GM18868 (cell line): ENCODE measurements around the gene RSRP1.

Experiments
- ATAC-seq: cut with Tn5 transposase; IDR thresholded peaks from one replicate; pipeline ENCODE4 v1.9.1; 2021; ENCODE audit warnings: mild to moderate bottlenecking, moderate library complexity; ENCODE audit not compliant: unreplicated experiment

The RSRP1 gene

DNA sequence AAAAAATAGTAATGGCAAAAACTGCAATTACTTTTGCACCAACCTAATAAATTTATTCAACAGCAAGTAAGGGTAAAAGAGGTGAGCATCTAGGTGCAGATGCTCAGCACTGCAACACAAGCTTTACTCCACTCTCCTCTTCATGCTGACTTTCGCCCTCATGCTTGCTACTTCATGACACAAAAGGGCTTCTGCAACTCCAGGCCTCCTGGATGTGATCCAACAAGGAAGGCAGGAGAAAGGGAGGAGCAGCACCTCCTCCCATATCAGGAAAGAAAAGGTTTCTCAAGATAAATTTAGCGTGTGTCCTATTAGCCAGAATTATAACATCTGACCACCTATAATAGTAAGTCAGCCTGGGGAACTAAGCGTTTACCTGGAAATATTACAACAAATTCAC is 26.6 kb downstream of the RSRP1 start:
- no peak for ATAC-seq

DNA sequence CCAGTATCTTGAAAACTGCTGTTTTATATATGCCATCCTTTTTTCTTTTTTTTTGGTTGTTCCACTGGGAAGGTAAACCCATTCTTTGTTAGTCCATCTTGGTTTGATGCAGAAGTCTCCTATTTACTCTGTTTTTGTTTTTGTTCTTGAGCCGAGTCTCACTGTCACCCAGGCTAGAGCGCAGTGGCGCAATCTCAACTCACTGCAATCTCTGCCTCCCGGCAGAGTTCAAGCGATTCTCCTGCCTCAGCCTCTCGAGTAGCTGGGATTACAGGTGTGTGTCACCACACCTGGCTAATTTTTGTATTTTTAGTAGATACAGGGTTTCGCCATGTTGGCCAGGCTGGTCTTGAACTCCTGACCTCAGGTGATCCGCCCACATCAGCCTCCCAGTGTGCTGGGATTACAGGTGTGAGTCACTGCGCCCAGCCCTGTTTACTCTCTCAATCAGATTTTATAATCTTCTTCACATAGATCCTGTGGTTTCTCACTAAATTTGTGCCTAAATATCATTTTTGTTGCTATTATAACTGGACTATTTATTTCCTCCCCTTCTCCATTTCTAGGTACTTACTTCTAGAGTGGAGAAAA is 27.5 kb downstream of the RSRP1 start:
- no peak for ATAC-seq

DNA sequence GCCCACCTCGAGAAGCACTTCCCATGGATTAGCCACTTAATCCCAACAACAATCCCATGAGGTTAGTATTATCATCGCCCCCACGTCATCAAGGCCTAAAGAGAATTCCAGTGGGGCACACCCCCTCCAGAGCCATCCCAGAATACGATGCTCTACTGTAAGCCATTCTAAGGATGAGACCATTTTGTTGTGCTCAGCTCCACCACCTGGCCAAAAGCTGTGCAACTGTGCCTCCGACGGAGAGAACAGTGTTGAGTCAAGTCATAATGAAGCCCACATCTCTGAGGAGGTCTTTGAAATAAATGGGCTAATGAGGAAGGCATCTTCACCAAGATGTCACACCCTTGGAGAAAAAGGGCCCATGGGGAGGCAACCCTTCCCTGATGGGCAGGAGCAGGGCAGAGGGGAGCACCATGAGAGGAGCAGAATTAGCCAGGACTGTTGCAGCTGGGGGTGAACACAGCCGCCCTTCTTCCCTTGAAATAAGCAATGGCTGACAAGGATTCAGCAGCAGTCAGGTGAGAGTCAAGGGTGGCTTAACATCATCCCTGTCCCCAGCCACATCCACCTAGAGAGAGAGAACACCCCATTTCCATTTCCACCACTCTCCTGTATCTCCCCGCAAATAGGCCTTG is 29.5 kb downstream of the RSRP1 start:
- no peak for ATAC-seq

DNA sequence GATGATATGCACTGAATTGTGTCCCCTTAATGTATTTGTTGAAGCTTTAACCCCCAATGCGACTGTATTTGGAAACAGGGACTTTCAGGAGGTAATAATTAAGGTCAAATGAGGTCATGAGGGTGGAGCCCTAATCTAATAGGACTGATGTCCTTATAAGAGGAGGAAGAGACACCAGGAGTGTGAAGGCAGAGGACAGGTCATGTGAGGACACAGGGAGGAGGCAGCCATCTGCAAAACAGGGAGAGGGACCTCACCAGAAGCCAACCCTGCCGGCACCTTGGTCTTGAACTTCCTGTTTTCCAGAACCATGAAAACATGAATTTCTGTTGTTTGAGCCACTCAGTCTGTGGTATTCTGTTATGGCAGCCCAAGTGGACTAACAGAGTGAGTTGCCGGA is 30.2 kb downstream of the RSRP1 start:
- no peak for ATAC-seq

DNA sequence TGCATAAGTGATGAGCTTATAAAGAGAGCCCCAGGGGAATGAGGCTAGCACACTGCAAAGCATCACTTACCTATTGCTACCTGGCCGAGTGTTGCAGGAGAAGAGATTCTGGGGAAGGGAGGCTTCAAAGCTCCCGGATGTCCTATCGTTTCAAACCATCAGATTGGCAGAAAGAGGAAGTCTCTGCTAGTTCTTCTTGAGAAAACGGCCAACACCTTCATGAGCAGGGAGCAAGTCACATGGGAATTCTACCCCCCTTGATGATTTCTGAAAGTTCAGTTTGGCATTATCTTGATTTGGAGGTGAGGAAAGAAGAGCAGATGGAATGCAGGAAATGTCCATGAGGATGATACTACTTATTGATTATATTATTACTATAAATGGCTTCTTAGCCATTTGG is 31.1 kb downstream of the RSRP1 start:
- ATAC-seq = no peak

DNA sequence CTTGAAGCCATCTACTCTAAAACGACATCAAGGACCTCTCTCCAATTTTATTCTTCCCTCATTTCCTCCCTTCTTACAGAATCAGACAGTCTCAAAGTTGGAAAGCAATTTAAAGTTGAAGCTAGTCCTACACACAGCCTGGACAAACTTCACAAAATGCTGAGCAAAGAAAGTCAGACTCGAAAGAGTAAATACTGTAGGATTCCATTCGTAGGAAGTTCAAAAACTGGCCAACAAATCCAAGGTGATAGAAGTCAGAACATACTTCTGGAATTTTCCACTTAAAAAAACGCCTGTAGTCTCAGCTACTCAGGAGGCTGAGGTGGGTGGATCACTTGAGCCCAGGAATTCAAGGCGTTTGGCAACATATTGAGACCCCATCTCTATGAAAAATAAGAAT is 34.5 kb downstream of the RSRP1 start:
- ATAC-seq = no peak

DNA sequence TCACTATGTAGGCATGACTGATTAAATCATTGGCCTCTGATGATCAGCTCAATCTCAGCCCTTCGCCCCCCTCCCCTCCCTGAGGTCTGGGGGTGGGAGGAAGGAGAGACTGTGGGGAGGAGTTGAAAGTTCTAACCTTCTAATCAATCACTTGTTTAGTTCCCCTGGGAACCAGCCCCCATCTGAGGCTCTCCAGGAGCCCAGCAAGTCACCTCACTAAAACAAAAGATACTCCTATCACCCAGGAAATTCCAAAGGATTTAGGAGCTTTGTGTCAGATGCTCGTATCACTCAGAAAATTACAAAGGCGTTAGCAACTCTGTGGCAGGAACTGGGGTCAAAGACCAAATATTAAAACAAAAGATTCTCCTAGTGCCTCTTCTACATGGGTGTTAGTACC is 36.5 kb downstream of the RSRP1 start:
- no peak for ATAC-seq

DNA sequence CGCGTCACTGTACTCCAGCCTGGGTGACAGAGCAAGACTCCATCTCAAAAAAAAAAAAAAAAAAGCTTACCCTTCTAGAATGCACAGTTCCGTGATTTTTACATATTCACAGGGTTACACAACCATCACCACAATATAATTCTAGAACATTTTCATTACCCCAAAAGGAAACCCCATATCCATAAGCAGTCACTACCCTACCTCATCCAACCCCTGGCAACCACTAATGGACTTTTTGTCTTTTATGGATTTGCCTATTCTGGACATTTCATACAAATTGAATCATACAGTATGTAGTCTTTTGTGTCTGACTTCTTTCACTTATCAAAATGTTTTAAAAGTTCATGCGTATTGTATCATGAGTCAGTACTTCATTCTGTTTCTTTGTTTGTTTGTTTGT is 37.7 kb downstream of the RSRP1 start:
- no peak for ATAC-seq

DNA sequence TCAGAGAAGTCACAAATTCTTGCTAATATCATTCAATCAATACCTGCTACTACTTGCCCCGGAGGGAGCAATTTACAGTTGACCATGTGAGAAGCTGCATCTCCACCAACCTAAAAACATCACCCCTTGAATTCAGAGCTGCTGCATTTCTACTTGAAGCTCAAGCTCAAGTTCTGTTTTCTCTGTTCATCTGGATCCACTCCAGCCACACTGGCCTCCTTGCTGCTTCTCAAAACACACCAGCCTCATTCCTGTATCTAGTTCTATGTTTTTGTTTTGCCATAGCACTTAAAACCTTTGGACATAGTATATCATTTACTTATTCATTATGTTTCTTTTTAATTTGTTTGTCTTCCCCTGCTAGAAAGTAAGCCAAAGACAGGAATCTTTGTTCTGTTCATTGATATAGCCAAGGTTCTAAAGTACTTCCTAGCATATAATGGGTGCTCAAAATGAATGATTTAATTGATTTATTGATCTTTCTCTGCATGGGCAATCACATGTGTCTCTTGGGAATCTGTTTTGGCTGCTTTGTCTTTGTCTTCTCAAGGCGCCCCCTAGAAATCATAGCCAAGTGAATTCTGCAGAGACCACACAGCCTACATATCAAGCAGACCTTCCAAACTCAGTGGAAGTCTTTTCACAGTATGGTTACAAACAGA is 38.6 kb downstream of the RSRP1 start:
- no peak for ATAC-seq

DNA sequence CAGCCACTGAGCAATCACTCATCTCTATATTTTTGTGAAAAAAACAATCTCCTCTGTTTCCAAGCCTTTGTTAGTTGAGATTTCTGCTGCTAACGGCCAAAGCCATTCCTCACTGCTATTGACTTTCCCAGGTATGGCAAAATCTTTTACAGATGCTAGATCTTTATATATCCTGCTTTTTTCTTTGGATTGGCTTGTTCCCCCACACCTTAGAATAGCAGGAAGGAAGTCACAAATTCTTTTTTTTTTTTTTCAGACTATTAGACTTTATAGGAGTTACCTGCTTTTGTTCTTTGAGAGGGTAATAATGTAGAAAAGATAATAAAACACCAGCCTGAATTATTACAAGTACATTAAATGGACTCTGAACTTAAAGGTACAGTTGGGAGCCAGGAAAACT is 39.2 kb downstream of the RSRP1 start:
- ATAC-seq = no peak

DNA sequence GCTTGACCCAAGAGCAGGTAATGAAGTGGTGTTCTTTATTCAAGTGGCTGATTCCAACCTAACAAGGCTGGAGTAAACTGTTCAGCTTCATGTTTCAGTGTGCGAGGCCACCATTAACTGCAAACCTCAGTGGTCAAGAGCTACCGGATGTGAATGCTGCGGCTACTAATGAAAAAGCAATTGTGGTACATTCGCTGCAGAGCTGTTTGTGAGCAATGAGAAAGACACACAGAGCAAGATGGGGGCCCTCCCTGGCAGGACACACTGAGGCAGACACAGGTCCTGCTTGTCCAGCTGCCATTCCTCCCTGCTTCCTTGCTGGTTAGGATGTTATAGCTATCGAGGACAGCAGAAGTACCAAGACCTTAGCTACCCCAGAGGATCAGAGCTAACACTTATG is 41.1 kb downstream of the RSRP1 start:
- no peak for ATAC-seq

DNA sequence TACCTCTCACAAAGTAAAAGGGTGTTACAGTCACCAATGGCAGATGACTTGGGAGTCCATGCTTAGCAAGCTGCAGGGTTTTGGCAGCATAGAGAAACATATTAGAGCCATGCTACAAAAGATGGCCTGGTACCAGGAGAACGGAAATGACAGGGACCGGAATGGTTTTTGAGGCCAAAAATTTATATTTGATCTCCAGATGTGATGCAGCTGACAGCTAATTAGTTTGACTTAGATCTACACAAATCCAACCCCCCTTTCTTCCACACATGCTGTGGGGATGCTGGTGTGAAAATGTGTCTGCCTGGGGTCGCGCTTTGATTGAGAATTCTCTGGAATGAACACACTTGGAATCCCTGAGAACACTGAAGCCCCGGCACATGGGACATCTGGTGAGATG is 41.5 kb downstream of the RSRP1 start:
- no peak for ATAC-seq

DNA sequence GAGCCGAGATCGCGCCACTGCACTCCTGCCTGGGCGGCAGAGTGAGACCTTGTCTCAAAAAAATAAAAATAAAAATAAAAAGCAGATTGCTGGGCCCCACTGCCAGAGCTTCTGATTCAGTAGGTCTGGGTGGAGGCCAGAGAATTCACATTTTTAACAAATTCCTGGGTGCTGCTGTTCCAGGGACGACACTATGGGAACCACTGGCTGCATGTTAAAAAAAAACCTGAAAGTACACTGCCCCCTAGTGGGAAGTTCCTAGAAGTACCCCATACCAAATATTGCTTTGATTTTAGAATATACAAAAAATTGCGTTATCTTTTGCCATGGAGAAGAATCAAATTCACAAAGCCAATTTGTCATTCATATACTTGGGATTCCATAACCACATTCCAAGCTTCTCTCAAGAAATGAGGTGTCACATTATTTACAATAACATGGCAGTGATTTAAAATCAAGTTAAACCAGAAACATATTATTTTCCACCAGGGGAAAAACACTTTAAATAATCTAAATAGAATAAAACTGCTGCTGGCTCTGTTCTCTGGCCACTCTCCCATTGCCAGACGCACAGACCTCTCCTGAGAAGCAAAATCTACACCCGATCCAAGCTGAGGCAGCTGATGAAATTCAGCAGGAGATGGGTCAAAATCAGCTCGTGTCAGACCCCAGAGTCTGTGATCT is 42.3 kb downstream of the RSRP1 start:
- ATAC-seq = no peak

DNA sequence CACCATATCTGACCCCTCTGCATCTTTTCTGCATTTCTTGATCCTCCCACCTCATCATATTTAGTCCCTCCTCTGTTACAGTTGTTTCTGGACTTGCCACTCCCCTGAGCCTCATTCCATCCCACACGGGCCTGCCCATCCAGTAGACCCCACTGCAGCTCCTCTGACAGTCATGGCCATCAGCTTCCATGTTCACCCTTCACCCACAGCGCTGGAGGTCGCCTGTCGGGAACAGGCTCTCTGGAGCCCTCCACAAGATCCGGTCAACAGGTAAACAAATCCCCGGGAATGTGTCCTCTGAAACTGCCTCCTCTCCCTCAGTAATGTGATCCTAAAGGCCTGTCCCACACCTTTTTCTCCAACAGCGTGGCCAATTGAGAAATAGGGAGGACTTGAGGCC is 46.2 kb downstream of the RSRP1 start:
- ATAC-seq = no peak

DNA sequence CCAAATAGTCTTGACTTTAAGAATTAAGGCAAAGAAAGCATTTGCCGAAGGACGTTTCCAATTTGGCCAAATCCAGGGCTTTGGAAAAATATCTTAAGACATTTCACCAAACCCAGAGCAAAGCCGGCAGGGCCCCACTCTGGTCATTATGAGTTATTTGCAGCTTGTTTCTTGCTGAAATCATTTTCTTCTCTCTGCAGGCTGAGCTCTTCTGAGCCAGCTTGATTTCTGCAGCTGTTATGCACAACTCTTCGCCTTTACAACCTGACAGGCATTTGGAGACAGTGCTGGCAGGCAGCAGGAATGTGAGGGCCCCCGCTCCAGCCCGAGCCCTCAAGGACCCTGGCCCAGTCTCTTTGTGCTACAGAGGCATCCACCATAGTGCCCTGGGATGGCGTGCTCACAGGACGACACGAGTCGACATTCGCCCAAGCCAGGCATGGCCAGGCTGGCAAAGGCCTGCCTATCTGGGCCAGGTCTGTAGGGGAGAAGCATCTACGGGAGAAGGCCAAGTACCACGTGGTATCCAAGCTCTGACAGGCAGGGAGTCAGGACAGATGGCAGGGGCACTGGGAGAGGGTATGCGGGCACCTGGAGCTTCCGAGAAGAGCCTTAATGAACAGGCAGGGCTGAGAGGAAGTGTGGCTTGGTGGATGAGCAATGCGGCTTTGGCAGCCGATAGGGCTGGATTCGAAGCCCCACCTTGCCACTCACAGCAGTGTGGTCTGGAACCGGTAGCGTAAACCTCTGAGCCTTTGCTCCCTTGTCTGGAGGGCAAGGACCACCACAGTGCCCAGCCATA is 47.2 kb downstream of the RSRP1 start:
- no peak for ATAC-seq

DNA sequence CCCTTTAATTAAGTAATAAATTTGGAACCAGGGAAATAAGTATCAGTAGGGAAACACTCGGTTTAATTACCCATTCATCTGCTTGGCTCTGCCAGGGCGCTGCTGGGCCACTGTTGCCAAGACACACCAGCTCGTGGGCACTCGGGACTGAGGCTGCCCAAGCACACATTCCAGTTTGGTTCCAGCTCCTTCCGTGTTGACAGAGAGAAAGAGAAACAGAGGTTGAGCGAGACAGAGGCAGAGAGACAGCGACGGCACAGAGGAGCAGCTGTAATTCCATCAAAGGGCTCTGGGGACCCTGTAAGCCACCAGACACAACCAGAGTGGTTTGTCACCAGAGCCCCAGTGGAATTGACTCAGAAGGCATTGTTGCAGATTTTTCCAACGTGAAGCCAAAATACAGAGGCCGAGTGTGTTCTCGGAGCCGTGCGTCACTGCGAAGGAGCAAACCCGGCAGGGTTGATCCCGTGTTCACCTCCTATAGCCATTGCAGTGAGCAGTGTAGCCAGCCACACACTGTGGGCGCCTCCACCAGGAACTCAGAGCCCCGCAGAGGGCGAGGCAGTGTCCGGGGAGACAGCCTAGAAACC is 48.5 kb downstream of the RSRP1 start:
- ATAC-seq = no peak

DNA sequence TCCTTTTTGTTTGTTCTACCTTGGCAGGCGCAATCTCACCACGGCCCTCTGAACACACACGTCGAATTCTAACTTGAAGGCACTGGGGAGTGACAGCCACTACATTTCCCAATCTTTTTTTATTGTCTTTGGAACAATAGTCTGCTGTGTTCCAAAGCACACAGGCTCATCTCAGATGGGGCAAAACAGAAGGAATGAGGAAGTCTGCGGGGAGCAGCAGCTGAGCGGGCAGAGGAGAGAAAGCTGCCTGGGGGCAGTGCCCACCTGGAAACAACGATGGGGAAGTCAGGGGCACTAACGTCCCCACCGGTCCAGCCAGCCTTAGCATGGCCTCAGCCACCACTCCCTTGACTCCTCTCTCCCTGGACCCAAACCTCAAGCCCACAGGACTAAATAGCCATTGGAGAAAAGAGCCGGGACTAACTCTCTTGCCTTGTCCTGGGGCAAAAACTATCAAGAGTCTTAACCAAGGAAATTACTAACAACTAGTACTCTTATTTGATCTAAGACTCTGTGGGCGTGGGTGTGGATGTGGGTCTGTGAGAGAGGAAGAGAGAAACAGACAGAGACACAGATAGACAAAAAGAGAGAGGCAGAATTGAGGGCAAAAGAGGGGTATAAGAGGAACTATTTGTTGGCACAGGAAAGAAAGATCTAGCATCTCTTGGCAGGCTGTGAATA is 49.1 kb downstream of the RSRP1 start:
- ATAC-seq = no peak

DNA sequence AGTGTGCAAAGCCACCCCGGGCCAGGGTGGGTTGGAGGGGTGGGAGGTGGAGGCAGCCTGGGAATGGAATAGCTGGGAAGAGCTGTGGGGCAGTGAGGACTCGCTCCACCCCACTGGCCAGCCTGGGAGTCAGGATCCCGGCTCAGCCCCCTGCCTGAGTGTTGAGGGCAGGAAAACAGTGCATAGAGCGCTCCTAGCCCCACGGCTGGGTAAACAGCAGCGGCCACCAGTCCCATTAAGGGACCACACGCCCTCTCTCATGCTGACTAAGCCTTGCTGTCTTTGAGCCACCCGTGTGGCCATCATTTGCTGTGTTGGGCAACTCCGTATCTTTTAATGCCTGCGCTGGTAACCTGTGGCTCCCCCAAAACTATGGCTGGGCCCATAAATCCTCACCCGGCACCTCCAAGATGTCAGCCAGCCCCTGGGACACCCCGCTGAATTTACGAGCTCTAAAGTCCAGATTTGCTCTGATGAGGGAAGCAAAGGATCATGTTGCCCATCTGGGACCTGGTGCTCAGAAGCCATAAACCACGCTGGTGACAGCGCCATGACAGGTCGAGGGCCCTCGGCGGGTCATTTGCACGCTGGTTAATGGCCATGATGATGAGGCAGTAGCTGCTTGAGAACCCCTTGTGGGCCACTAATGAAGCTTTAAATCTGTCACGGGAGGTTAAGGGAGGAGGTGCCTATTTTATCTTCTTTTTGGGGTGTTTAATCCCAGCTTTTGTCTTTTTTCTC is 49.8 kb downstream of the RSRP1 start:
- ATAC-seq = no peak

DNA sequence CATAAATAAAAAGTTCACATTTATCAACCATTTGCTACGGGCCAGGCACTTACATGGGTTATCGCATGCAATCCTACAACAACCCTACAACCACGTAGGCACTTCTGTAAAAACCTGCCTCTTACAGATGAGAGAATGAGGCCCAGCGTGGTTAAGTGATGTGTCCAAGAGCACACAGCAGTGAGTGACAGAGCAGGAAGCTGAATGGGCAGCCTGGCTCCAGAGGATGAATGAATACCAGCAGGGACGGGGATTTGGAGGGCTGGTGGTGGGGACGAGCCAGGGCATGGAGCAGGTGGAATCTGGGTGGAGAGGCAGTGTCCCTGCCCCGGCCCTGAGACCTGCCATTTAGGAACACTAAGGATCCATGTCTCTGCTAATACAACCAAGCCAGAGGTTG is 50.4 kb downstream of the RSRP1 start:
- ATAC-seq = no peak

DNA sequence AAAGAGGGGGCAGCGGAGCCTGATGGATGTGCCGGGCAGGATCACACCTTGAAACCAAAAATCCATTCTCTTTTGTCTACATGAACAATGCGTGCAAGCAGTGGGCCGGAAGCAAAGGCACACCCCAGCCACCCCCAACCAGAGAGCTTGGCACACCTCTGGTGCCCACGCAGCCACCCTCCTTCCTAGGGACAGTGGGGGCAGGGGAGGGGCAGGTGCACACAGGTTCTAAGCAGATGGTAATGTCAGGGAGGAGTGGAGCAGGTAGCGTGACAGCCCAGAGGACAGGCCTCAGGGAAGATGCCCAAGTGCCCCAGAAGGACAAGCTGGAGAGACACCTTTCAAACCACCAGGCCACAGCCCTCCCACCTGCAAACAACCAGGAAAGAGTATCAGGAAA is 51.4 kb downstream of the RSRP1 start:
- ATAC-seq = no peak
